Activated T-cell treated with anti-CD3 and anti-CD28 coated beads for 48 hours (primary cell): ENCODE measurements around the gene RIPK3.

Source experiments
- DNase-seq: peaks from one replicate; pipeline ENCODE4 v3.0.0-alpha.2; 2020; ENCODE audit warnings: low read depth

Gene RIPK3

DNA sequence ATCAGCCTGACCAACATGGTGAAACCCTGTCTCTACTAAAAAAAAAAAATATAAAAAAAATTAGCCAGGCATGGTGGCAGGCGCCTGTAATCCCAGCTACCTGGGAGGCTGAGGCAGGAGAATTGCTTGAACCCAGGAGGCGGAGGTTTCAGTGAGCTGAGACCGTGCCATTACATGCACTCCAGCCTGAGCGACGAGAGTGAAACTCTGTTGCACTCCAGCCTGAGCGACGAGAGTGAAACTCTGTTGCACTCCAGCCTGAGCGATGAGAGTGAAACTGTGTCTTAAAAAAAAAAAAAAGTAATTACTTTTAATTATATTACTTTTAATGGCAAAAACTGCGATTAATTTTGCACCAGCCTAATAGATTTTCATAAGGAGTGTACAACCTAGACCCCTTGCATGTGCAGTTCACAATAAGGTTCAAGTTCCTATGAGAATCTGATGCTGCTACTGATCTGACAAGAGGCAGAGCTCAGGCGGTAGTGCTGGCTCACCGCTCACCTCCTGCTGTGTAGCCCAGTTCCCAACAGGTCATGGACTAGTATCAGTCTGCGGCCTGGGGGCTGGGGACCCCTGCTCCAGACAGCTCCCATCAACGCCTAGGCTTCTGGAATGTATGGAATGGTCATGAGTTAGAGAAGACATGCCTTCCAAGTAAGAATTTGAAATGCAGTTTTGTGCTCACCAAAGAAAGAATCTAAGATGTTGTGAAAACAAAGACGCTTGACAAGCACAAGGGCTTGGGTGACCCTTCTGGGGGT is 18.4 kb downstream of the RIPK3 start:
- no peak for DNase-seq

- no peak for DNase-seq
These were observed 22.5 kb downstream of the RIPK3 start for GRCh38 chr14:24317141-24317928.

GRCh38 chr14:24316597-24316950 is 23.2 kb downstream of the RIPK3 start:
- no peak for DNase-seq

DNA sequence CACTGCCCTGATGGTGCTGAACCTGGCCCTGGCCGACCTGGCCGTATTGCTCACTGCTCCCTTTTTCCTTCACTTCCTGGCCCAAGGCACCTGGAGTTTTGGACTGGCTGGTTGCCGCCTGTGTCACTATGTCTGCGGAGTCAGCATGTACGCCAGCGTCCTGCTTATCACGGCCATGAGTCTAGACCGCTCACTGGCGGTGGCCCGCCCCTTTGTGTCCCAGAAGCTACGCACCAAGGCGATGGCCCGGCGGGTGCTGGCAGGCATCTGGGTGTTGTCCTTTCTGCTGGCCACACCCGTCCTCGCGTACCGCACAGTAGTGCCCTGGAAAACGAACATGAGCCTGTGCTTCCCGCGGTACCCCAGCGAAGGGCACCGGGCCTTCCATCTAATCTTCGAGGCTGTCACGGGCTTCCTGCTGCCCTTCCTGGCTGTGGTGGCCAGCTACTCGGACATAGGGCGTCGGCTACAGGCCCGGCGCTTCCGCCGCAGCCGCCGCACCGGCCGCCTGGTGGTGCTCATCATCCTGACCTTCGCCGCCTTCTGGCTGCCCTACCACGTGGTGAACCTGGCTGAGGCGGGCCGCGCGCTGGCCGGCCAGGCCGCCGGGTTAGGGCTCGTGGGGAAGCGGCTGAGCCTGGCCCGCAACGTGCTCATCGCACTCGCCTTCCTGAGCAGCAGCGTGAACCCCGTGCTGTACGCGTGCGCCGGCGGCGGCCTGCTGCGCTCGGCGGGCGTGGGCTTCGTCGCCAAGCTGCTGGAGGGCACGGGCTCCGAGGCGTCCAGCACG is 23.8 kb downstream of the RIPK3 start:
- DNase-seq: no peak

GRCh38 chr14:24315243-24315806 is 24.5 kb downstream of the RIPK3 start:
- no peak for DNase-seq

DNA sequence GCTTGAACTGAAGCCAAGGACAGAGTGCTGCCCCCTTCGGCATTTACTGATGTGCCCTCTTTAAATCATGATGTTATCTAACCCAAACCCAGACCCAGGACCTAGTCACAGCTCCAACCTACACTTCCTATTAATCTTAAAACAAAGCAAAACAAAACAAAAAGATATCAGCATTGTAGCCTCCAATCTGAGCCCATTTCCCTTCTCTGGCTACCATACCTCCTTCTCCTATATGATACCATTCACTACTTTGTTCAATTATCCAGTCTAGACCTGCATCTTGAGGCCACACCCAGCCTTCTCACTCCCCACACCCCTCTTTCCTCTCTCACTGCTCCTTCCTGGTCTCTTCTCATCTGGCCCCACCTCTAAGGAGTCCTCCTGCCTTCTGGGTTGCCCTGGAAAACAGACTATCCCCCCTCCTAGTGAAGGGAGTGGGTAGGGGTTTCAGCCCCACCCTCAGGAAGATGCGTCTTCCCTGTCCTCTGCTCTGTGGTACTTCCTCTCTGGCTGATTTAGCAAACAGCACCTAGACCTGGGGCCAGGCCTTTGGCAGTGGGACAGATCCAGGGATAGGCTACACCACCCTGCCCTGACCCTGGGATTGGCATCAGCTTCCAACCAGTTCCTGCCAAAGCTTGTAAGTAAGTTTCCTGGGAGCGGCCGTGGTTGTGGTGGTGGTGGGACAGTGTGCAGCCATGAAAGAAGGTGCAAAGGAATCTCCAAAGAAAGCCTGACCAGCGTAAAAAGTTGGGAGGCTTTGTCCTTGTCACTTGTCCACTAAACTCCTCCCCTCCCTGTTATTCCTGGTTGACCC is 25.2 kb downstream of the RIPK3 start:
- no peak for DNase-seq

GRCh38 chr14:24313913-24314312 is 25.9 kb downstream of the RIPK3 start:
- DNase-seq: no peak

DNA sequence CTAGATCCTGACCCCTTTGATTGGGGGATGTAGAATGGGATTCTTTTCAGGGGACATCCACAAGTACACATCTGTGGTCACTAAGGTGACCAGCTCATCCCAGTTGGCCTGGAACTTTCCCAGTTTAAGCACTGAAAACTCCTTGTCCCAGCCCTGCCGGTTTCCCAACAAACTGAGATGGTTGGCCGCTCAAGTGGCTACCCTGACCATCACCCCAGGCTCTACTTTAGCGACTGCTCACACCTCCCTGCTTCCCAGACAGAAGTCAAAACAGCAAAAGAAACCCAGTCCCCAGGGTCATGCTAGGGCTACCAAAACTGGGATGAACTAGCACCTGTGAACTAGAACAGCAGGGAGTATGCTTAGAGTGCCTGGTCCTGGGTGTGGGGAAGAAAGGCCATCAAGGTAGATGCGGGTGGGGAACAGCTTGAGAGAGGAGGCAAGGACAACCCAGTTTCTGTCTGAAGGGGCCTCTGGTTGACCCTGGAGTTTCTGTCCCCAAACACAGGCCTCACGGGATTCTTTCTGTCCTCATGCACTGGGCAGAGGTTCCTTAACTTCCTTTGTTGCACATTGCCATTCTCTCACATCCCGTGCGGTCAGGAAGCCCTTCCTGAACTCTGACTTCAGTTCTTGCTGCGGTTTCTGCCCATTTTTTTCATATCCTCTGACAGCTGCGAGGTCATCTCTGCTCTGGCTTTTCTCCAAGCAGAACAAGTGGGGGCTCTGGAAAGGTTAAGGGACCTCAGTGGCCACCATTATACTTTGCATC is 26.9 kb downstream of the RIPK3 start:
- no peak for DNase-seq

DNA sequence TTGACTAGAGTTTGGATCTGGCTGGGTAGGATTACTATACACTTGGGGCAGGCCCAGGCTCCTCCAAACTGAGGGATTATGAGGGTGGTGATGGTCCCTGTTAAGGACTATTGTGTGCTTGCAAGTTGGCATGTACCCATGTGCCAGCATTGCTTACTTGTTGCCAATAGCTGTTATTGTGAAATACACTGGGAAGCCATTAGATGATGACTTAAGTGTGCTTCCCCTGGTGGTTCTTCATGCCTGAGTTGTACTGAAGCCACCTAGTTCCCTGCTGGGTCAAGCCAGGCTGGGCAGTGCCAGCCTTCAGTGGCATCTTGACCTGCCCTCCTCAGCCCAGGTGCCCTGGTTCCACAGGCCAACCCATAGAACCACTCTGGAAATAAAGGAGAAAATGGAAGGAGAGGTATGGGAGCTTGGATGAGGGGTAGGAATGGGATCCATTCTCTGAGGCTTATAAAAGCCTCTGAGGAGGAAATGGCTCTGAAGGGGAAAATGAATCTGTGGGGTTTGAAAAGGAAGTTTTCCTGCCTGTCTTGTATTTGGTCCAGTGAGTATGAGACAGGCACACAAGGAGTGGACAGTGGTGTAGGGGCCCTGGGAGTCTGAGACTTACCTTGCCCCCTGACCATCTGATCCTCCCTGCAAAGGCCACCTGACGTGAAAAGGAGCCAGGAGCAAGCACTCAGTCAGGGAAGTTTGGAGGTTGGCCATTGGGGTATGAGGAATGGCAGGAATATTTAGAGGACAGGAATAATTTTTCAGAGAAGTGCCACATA is 27.8 kb downstream of the RIPK3 start:
- DNase-seq: no peak

DNA sequence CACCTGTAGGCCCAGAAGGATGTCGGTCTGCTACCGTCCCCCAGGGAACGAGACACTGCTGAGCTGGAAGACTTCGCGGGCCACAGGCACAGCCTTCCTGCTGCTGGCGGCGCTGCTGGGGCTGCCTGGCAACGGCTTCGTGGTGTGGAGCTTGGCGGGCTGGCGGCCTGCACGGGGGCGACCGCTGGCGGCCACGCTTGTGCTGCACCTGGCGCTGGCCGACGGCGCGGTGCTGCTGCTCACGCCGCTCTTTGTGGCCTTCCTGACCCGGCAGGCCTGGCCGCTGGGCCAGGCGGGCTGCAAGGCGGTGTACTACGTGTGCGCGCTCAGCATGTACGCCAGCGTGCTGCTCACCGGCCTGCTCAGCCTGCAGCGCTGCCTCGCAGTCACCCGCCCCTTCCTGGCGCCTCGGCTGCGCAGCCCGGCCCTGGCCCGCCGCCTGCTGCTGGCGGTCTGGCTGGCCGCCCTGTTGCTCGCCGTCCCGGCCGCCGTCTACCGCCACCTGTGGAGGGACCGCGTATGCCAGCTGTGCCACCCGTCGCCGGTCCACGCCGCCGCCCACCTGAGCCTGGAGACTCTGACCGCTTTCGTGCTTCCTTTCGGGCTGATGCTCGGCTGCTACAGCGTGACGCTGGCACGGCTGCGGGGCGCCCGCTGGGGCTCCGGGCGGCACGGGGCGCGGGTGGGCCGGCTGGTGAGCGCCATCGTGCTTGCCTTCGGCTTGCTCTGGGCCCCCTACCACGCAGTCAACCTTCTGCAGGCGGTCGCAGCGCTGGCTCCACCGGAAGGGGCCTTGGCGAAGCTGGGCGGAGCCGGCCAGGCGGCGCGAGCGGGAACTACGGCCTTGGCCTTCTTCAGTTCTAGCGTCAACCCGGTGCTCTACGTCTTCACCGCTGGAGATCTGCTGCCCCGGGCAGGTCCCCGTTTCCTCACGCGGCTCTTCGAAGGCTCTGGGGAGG is 28.9 kb downstream of the RIPK3 start, which contains the start of gene LTB4R:
TSS of gene LTB4R (plus strand) at position 857 of the 959 bp plus-strand sequence. CDS start 4,150 bp downstream, outside the sequence.
- DNase-seq: peak; percentile 57

GRCh38 chr14:24310265-24310645 is 29.5 kb downstream of the RIPK3 start:
- no peak for DNase-seq

DNA sequence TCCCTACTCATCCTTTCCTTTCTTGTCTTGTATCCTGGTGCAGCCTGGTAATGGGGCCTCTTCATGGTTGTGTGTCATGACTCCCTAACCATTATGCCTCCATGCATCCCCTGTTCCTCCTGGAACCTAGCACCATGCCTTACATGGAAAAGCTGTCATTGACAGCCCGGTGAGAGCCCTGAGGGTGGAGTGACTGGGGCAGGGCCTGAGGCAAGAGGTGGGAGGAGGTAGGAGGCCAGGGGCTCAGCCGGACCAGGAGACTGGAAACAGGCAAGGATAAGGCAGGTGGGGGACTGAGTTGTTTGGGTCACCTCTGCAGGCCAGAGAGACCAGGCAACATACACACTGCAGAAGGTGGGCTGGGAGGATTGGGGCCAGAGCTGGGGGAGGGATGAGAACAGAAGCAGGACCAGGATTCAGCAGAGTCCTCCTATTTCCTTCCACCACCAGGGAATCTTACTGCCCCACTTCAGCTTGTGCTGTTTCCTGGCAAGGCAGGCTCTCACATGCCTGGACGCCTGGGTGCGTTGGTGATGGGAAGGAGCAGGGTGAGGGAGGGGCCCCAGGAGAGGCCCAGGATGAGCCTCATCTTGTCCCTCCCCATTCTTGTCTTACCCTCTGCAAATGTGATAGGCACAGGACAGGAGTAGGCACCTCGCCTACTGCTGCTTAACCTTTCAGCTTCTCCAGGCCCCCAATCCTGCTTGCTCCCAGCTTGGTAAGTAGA is 30.1 kb downstream of the RIPK3 start, which contains the start of gene LTB4R2:
TSS of gene LTB4R2 (plus strand) at position 603 of the 727 bp plus-strand sequence. CDS start 525 bp downstream, outside the sequence.
- DNase-seq: no peak

GRCh38 chr14:24308342-24309124 is 31.3 kb downstream of the RIPK3 start:
- DNase-seq: no peak

- peak; percentile 37 for DNase-seq
These were observed 32.0 kb downstream of the RIPK3 start, which contains the start of gene CIDEB for GRCh38 chr14:24307575-24308341. CIDEB (minus strand) TSS chr14:24307977; CDS start chr14:24307858, 119 bp downstream.

GRCh38 chr14:24307156-24307574 is 32.6 kb downstream of the RIPK3 start:
- DNase-seq: no peak

- DNase-seq: no peak
These were observed 35.8 kb downstream of the RIPK3 start for GRCh38 chr14:24304019-24304387.
